Fibroblast of peridontal ligament (primary cell): ENCODE measurements around the gene GSE1.

Source experiments
- DNase-seq: peaks from one replicate; pipeline ENCODE4 v3.0.0-alpha.2; 2010; ENCODE audit errors: extremely low read depth

The GSE1 gene

DNA sequence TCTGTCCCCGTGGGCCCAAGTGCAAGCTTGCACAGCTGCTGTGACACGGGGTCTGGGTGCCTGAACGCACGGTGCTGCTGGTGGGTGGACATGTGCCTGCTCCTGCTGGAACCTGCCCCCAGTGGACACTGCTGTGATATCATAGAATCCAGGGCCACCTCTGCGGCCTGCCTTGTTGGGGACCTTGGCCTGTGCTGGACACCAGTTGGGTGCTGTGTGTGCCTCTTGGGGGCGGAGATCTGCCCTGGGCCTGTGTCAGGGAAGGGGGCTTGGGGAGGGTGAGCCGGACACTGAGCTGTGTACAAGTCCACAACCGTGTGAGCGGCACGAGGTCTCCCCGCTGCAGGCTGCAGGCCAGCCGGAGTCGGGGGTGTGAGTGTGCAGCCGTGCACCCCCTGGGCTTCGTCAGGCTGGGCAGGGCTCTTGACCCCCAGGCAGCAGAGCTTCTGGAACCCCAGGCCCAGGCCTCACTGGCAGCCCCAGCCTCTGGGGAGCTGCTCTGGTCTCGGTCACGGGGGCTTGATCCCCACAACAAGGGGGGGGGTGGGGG lies 33.3 kb downstream of the GSE1 start:
- DNase-seq: no peak

DNA sequence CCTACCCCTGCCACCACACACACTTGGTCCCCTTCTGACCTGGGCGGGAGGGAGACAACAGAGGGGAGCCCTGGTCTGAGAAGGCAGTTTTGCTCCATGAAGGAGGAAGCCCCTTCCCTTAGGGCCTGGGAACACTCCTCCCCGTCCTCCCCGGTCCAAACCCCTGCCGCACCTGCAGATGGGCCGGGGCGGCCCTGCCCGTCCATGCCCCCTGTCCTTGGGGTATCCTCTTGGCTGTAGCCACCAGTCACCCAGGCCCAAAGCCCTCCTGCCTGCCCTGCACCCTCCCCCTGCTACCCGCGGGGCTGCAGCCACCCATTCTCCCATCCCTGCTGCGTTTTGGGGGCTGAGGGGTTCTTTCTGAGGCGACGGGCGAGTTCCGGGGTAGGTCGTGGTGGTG lies 33.9 kb downstream of the GSE1 start:
- no peak for DNase-seq

DNA sequence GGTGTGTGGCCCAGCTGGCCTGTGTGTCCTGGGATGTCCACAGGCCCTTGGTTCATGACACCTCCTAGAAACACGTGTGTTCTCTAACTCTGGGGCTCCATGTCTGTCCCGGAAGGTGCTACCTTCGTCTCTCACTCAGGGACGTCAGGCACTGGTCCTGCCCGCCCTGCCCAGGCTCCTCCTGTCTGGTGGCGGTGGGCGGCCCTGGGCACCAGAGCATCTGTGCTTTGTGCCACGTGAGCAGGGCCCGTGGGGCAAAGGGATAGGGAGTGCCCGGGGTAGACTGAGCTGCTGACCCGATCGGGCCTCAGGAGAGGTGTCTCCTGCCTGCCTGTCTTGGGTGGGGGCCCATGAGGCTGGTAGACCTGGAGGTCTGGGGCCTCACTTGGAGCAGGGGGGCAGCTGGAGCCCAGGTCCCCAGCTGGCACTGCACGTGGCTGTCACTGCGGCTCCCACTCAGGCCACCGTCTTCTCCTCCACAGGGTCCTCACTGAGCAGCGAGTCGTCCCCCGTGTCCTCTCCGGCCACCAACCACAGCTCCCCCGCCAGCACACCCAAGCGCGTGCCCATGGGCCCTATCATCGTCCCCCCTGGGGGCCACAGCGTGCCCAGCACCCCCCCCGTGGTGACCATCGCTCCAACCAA lies 35.1 kb downstream of the GSE1 start:
- no peak for DNase-seq

DNA sequence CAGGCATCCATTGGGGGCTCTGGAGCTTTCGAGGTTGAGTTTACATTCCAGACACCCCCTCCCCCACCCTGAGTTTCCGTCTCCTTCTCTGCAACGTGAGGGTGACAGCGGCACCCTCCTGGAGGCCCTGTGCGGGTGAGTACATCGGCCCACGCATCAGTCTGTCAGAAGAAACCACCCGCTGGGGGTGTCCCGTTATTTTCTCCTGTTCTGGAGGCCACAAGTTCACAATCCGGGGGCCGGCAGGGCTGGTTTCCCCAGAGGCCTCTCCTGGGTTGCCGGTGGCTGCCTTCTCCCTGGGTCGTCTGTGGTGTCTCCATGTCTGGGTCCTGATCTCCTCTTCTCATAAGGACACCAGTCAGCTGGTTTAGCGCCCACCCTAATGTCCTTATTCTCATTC lies 35.7 kb downstream of the GSE1 start:
- DNase-seq: no peak

DNA sequence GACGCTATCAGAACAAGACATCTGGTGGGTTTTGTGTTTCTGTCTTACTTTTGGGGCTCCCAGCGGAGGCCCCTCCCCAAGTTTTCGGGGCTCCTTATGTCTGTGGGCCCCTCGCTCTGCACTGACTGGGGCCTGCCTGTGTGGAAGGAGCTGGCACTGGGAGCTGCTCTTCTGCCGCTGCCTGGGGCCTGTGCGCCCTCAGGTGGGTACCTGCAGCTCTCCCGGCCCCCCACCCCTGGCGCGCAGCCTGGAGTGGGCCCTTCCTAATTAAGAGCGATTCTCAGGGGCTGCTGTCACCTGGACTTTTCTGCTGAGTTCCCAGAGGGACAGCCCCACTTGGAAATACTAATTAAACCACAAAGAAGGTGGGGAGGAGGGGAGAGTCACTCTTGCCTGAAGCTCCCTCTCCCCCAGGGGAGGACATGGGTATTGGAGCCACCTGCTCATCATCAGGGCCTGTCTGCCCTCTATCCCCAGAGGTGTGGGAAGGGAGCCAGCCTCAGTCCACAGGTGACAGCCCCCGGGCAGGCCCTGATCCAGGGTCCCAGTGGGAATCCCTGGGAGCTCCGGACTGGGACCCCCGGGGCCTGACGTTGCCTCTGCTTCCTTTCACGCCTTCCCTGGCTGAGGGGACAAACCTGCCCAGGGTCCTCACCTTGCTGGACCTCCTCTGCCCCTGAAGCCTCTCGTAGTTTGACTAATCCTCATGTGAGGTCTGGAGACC lies 36.5 kb downstream of the GSE1 start:
- DNase-seq: no peak

DNA sequence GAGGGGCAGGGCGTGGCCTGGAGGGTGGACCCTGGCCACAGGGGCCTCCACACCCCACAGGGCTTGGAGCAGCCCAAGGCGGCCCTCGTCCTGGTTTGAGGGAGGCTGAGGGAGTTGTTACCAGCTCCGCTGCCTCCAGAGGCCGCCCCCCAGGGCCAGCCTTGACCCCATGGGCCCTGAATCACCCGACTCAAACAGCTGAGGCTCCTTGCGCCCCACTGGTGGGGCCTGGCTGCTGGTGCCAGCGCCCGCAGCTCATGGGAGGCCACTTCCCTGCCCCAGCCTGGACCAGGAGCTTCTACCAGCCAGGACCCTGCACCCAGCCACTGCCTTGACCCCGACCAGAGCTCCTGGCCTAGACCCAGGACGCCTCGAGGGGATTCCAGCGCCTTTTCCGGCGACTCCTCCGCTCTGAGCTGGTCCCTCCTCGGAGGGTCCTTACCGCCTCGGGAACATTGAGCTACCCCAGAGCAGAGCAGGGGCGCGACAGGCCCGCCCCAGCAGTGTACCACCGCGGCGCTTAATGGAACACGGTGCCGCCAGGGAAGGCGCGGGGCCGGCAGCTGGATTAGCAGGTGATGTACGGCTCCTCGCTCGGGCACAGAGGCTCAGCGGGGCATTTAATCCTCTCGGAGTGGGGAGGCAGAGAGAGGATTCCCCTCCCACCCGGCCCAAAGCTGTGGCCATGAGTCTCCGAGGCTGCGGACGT lies 37.2 kb downstream of the GSE1 start:
- no peak for DNase-seq

DNA sequence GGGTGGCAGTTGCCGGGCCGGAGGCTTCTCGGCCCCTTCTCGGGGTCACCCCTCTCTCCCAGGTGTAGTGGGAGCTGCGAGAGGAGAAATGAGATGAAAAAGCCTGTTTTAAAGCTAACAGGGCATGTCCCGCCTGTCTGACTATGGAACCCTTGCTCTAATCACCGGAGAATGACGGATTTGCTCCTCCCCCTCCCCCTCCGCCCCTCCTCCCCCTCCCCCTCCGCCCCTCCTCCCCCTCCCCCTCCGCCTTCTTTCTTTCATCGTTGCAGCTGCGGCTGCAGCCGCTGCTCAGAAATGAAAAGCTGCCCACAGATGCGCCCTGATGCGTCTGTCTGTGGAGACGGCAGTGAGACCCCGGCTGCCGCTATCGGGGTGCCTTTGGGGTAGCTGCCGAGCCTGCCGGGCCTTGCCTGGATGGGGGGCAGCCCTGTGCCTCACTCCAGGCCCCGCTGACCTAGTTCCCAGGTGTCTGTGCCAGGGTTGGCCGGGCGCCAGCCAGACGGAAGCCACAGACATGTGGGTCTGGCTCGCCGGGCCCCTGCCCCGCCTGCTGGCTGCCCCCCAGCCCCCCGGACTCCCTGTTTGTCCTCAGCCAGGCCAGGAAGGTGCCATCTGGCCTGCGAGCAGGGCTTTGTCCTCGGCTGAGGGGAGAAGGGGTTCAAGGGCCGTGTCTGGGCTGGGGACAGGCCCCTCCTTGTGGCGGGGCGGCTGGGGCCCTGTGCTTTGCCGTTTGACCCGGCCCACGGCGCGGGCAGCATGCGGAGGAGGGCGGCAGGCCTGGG lies 37.9 kb downstream of the GSE1 start:
- no peak for DNase-seq

DNA sequence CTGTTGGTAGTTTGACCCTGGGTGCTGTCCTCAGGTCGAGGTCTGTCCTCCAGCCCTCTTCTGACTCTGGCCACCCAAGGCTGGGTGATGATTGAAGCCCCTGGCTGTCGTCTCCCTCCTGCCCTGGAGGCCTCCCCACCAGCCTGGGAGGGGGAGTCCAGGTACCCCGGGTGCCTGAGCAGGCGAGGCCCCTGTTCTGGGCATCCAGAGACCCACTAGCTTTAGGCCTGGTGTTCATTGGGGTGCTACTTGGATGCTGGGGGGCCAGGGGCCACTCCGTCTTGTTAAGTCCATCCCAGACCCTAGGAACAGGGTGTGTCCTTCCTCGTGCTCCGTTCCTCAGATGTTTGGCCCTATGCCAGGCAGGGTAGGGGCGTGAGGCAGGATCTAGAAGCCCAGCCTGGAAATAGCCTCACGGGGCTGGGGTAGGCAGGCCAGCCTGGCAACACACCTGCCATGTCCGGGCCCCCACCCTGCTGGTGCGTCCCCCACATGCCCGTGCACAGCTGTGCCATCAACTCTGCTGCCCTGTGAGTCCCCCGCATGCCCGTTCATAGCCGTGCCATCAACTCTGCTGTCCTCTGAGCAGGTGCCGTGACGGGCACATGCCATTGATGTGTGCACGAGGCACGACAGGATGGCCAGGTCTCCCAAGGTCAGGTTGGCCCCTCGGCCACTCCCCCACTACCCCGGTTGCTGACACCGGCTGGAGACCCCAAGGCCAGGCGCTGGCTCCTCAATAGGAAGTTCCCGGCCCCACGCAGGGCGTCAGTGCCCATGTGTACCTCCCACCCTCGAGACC lies 38.7 kb downstream of the GSE1 start:
- DNase-seq: no peak

DNA sequence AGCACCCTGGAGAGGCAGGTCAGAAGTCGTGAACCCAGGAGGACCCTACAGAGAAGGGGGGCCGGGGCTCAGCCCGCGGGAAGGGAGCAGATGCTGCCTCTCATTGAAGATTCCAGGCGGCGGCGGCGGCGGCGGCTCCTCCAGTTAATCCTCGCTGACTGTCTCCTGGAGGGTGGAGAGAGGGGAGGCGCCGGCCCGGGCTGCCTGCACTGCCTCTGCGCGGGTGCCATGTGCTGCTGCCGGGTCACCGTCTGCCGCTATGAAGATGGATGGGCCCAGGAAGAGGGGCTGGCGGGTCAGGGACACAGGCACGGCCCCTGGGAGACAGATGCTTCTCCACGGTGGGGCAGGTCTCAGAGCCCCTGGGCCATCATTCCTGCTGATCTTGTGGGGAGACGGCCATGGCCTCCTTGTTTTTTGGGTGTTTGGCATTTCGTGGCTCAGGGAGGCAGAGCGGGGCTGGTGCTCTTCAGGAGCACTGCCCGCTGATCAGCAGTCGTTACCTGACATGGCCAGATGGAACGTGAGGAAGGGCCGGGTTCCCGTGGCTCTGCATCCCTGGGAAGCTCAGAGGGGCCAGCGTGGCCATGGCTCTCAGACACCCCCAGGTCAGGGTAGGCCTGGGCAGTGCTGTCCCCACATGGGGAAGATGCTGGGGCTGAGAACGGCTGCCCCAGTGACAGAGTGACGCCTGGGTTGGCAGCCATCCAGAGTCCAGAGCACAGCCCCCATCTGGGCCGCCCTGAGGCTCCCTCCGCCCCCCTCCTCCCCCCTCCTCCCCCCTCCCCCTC lies 39.5 kb downstream of the GSE1 start:
- DNase-seq: peak; percentile 33

DNA sequence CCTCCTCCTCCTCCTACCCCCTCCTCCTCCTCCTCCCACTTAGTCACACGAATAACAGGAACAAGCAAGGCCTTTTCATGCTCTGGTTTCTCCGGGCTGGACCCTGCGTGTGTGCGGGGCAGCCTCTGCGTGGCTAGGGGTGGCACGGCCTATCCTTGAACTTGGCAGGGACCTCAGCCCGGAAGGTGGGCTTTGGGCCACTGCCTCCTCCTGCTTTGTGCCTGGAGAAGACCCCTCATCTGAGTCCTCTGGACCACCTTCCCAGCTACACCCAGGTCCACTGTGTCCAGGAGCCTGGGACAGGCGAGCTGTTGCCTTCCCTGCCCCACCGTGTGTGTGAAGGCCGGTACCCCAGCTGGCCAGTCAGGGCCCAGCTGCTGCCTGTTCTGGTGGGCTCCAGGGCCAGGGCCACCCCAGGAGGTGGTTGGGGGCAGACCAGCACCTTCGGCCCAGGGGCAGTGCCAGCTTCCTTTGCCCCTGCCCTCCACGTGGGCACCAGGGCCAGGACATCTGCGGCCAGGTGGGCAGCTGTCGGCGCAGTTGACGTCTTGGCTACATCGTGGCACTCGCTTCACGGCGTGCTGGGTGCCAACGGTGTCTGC lies 40.3 kb downstream of the GSE1 start:
- DNase-seq: no peak

DNA sequence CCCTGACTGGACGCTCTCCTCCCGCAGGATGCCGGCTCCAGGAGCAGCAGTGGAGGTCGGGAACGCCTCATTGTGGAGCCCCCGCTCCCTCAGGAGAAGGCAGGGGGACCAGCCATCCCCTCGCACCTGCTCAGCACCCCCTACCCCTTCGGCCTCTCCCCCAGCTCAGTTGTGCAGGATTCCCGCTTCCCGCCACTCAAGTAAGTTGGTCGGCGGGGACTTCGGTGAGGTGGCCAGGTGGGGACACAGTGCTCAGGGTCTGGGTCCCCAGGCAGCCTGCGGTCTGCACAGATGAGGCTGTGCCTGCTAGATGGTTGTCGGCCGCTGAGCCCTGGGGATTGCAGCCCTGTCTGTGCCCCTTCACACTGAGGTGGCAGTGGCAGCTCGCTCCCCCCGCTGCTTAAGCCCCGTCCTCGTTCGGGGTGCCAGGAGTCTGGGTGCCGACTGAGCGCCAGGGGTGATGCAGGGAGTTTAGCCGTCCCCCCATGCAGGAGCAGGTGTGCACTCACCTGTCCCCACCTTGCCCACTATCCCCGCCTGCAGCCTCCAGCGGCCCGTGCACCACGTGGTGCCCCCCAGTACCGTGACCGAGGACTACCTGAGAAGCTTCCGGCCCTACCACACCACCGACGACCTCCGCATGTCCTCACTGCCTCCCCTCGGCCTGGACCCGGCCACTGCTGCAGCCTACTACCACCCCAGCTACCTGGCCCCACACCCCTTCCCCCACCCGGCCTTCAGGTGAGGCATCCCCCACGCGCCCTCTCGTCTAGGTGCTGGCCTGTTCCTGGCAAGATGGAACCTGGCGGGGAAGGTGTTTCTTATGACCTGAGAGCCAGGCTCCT lies 41.4 kb downstream of the GSE1 start:
- no peak for DNase-seq

DNA sequence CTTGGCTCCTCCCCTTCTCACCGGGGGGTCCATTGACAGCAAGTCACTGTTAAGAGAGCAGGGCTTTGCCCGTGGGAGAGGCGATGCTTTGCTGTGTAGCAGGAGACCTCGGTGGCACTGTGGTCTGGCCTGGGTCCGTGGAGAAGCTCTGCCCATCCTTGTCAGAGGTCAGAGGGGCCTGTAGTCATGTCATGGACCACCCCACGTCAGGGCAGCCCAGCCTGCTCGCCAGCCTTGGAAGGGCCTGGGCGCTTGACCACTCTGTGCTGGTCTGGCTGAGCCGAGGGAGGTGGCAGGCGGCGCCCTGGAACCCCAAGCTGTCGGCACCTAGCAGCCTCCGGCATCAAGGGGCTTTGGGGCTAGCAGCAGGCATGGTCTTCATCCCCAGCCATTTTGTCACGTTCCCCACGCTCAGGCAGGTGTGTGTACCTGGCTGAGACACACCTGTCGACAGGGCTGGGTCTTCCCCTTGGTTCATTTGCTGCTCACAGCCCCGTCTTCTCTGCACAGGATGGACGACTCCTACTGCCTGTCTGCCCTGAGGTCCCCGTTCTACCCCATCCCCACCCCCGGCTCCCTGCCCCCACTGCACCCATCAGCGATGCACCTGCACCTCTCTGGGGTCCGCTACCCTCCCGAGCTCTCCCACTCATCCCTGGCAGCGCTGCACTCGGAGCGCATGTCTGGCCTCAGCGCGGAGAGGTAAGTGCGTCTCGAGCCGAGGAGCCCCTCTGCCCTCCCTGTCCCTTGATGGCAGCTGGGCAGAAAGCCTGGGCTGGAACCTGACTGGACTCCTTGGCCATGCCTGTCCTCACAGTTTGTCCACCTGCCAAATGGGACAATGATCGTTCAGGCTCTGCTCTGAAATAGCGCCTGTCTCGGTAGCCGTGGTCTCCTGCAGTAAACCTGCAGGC lies 42.4 kb downstream of the GSE1 start:
- DNase-seq: no peak

DNA sequence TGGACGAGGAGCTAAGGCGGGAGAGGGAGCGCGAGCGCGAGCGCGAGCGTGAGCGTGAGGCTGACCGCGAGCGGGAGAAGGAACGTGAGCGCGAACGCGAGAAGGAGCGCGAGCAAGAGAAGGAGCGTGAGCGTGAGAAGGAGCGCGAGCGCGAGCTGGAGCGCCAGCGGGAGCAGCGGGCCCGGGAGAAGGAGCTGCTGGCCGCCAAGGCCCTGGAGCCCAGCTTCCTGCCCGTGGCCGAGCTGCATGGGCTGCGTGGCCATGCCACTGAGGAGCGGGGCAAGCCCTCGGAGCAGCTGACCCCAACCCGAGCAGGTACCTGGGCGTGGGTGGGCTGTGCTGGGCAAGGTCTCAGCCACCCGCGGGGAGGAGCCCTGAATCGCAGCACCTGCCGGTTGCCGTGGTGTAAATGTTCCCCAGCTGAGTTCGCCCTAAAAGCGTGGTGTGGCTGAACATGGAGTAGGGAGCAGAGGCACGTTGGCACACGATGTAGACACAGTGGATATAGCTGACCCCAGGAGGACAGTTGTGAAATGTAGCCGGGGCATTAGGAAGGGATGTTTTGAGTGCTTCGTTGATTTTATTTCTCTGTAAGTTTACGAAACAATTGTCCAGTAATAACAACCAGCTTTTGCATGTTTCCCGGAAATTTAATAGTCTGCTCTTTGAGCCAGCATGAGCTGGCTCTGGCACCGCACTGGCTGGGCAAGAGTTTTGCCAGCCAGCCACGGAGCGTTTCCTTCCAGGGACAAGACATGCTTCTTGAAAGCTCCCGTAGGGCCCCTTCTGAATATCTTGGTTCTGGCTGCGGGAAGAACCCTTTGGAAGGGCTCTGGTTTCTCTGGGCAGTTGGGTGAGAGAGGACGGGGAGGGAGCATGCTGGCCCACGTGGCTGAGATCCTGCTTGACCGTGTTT lies 43.5 kb downstream of the GSE1 start:
- peak; percentile 10 for DNase-seq

DNA sequence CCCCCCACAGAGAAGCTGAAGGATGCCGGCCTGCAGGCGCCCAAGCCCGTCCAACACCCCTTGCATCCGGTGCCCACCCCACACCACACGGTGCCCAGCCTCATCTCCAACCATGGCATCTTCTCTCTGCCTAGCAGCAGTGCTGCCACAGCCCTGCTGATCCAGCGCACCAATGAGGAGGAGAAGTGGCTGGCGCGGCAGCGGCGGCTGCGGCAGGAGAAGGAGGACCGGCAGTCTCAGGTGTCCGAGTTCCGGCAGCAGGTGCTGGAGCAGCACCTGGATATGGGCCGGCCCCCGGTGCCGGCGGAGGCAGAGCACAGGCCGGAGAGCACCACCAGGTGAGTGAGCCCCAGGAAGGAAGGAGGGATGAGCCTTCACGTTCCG lies 44.1 kb downstream of the GSE1 start:
- DNase-seq: no peak

DNA sequence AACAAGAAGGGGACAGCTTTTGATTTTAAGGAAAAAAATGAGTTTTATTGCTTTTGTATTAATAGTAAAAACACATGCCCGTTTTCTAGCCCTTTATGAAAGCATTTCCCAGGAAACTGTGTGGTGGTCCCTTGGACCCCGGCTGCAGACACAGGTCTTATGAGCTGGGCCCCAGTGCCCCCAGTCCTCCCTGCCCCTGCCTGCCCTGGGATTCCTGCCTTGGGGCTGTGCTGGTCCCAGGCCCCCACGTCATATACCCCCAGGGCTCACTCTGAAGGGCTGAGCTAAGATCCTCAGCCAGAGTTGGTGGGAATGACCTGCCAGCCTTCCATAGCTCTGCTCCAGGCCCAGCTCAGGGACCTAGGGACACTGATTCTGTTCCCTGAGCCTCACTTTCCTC lies 44.9 kb downstream of the GSE1 start:
- no peak for DNase-seq

DNA sequence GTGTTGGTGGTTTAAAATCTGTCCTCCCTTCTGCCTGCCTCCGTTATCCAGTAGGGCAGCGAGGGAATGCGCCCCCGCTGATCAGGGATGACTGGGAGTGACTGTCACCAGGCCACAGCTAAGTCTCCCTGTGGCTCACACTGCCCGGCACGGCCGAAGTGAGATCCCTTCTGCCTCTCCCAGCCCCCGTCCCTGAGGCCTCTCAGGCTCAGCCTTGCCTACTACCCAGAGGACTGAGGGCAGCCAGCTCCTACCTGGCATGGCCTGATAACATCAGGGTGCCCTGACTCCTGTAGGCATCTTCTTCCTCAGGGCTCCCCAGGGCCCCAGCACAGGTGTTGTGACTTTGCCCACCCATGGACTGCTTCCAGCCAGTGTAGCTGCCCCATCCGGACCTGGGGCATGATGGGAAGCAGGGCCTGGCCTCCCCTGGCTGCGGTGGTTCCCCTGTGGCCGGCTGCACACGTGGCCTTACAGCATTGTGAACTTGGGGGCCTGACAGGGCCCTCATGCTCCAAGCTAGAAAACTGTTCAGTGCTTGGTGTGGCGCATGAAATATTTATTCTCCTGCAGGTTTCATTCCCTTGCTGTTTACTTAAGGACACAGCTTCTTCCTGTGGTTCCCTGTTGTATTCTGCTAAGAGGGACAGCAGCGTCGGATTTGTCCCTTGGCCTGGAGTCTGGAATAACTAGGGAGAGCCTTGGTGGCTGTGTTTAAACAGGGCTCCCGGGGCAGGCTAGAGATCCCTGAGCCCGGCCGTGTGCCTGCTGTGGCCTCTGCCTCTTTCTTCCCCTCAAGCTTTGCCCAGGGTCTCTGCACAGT lies 45.6 kb downstream of the GSE1 start:
- DNase-seq: no peak
